NCI-H187 (cell line): ENCODE measurements around the gene TTN.
"Not testable (repeated sequence)": the region's sequence is repeated elsewhere in the genome, so short reads cannot be mapped to it uniquely, and the experiment has no call there.

Experiments
- DNase-seq, 2 experiments: peaks; one replicate each; lab custom pipeline; 2025; lab: John Stamatoyannopoulos, UW

Gene TTN

GRCh38 chr2:178530131-178530530 lies 277.1 kb downstream of the TTN start:
- DNase-seq = no peak

- no peak for DNase-seq
Measured at GRCh38 chr2:178529194-178529593, 278.0 kb downstream of the TTN start.

- DNase-seq = no peak
Measured at GRCh38 chr2:178528647-178529046, 278.6 kb downstream of the TTN start.

GRCh38 chr2:178527592-178527991 lies 279.6 kb downstream of the TTN start:
- DNase-seq = no peak

GRCh38 chr2:178526256-178526655 lies 281.0 kb downstream of the TTN start:
- no peak for DNase-seq

GRCh38 chr2:178525460-178525859 lies 281.8 kb downstream of the TTN start:
- not testable (repeated sequence) for DNase-seq

- DNase-seq = not testable (repeated sequence)
Measured at GRCh38 chr2:178525010-178525409, 282.2 kb downstream of the TTN start.

- no peak for DNase-seq
Measured at GRCh38 chr2:178523596-178524134, 283.6 kb downstream of the TTN start.

GRCh38 chr2:178522950-178523595 lies 284.1 kb downstream of the TTN start:
- no peak for DNase-seq

GRCh38 chr2:178521304-178522150 lies 285.7 kb downstream of the TTN start:
- no peak for DNase-seq

- no peak for DNase-seq
Measured at GRCh38 chr2:178517496-178517895, 289.7 kb downstream of the TTN start.

- DNase-seq = no peak
Measured at GRCh38 chr2:178514664-178515063, 292.6 kb downstream of the TTN start.

GRCh38 chr2:178513876-178514275 lies 293.3 kb downstream of the TTN start:
- DNase-seq = no peak

- DNase-seq = no peak
Measured at GRCh38 chr2:178512484-178512883, 294.7 kb downstream of the TTN start.

GRCh38 chr2:178510384-178510783 lies 296.8 kb downstream of the TTN start:
- no peak for DNase-seq

- no peak for DNase-seq
Measured at GRCh38 chr2:178508646-178509045, 298.6 kb downstream of the TTN start.

GRCh38 chr2:178506949-178507348 lies 300.3 kb downstream of the TTN start:
- no peak for DNase-seq

GRCh38 chr2:178506524-178506923 lies 300.7 kb downstream of the TTN start:
- DNase-seq = no peak

GRCh38 chr2:178506101-178506500 lies 301.1 kb downstream of the TTN start:
- DNase-seq = no peak

- no peak for DNase-seq
Measured at GRCh38 chr2:178502751-178503150, 304.5 kb downstream of the TTN start.

GRCh38 chr2:178499640-178500039 lies 307.6 kb downstream of the TTN start:
- DNase-seq = no peak

GRCh38 chr2:178498137-178498536 lies 309.1 kb downstream of the TTN start:
- no peak for DNase-seq

GRCh38 chr2:178496049-178496448 lies 311.2 kb downstream of the TTN start:
- DNase-seq = no peak
